ENCODE results near the gene SHF. TPM values are rescaled to one million over a fixed set of nuclear protein-coding genes. Genes with fewer than 3 reads are reported as not detected.

Gene SHF
- total and polyA plus RNA-seq, 2 of the 8 experiments (the other 6 are each of a cell fraction or from before 2014, with no cell fraction given): 13.1 to 26.7 TPM

DNA sequence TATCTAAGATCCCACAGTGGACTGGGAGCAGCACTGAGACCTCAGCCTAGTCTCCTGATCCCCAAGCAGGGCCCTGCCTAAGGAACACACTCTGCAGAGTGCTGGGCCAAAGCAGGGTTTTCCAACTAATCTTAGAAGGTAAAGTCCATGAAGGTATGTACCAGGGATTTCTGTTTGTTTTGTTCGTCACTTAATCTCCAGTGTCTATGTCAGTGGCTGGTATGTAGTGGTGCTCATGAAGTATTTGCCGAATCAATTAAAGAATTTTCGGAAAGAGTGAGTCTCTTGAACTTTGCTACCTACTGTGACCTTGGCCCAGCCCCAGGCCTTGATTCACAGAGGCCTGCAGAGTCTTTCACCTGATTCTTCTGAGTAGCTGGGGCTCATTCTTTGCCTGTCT, 56.3 kb downstream of the SHF start (continued):
- TF ChIP-seq CHD7 (IDR thresholded peaks at IDR 0.05; ENCODE audit: insufficient replicate concordance, low read length) (no peak), RBBP5 (IDR thresholded peaks at IDR 0.05; ENCODE audit: borderline replicate concordance, low read depth, low read length) (no peak), HDAC2 (IDR thresholded peaks at IDR 0.05; ENCODE audit: borderline replicate concordance in 1 of 2, low read depth in 2 of 2, low read length in 2 of 2) (no peak), EGR1 (IDR thresholded peaks at IDR 0.05; ENCODE audit: borderline replicate concordance, low read depth, low read length) (no peak), ASH2L (IDR thresholded peaks at IDR 0.05; ENCODE audit: low read length) (no peak), NRF1 (IDR thresholded peaks at IDR 0.05; ENCODE audit: low read depth, low read length) (no peak)
